NCI-H2196 (cell line): ENCODE data around the gene SMAGP.
"Not testable (repeated sequence)": the region's sequence is repeated elsewhere in the genome, so short reads cannot be mapped to it uniquely, and the experiment has no call there.

Source experiments
- DNase-seq: peaks from one replicate; lab custom pipeline; 2025; ENCODE audit not compliant: unreplicated experiment; lab: John Stamatoyannopoulos, UW

SMAGP gene

GRCh38 chr12:51270067-51270950 is at the start of gene SMAGP:
SMAGP (minus strand) TSS chr12:51270415; CDS start chr12:51269278, 1,137 bp downstream.
- peak; percentile 63 for DNase-seq

- no peak for DNase-seq
Observed at GRCh38 chr12:51318846-51319599, 48.8 kb upstream of the SMAGP start.

- DNase-seq = not testable (repeated sequence)
Observed at GRCh38 chr12:51318057-51318806, 48.0 kb upstream of the SMAGP start.

- no peak for DNase-seq
Observed at GRCh38 chr12:51311389-51311788, 41.2 kb upstream of the SMAGP start.

GRCh38 chr12:51307655-51308593 is 37.7 kb upstream of the SMAGP start:
- DNase-seq = no peak

GRCh38 chr12:51306507-51306906 is 36.3 kb upstream of the SMAGP start:
- no peak for DNase-seq

GRCh38 chr12:51300768-51301167 is 30.6 kb upstream of the SMAGP start:
- not testable (repeated sequence) for DNase-seq

- no peak for DNase-seq
Observed at GRCh38 chr12:51295651-51296050, 25.4 kb upstream of the SMAGP start.

- DNase-seq = not testable (repeated sequence)
Observed at GRCh38 chr12:51294097-51294496, 23.9 kb upstream of the SMAGP start.

GRCh38 chr12:51293696-51294095 is 23.5 kb upstream of the SMAGP start:
- DNase-seq = no peak

GRCh38 chr12:51291603-51292513 is 21.6 kb upstream of the SMAGP start:
- not testable (repeated sequence) for DNase-seq

GRCh38 chr12:51285843-51286242 is 15.6 kb upstream of the SMAGP start:
- no peak for DNase-seq

GRCh38 chr12:51281202-51281924 is 11.1 kb upstream of the SMAGP start:
- DNase-seq = no peak

GRCh38 chr12:51275088-51275487 is 4.9 kb upstream of the SMAGP start:
- DNase-seq = no peak

GRCh38 chr12:51272810-51273209 is 2.6 kb upstream of the SMAGP start:
- not testable (repeated sequence) for DNase-seq

- no peak for DNase-seq
Observed at GRCh38 chr12:51270951-51271518, 820 bp upstream of the SMAGP start.

- DNase-seq = peak; percentile 64
Observed at GRCh38 chr12:51269174-51270066, 795 bp downstream of the SMAGP start.
